GM21526 (cell line): ENCODE results near the gene RAMP1.

Experiments used
- ATAC-seq: cut with Tn5 transposase; IDR thresholded peaks from one replicate; pipeline ENCODE4 v1.9.1; 2021; ENCODE audit warnings: moderate library complexity; ENCODE audit not compliant: unreplicated experiment, low FRiP score

The RAMP1 gene

GRCh38 chr2:237876061-237876526, 16.7 kb downstream of the RAMP1 start:
- no peak for ATAC-seq

- ATAC-seq = no peak
Observed at GRCh38 chr2:237876532-237876931, 17.1 kb downstream of the RAMP1 start.

- no peak for ATAC-seq
Observed at GRCh38 chr2:237876951-237877491, 17.6 kb downstream of the RAMP1 start.

- ATAC-seq = no peak
Observed at GRCh38 chr2:237877576-237878307, 18.3 kb downstream of the RAMP1 start.

- ATAC-seq = no peak
Observed at GRCh38 chr2:237878321-237879057, 19.1 kb downstream of the RAMP1 start.

- no peak for ATAC-seq
Observed at GRCh38 chr2:237879058-237879430, 19.6 kb downstream of the RAMP1 start.

GRCh38 chr2:237879991-237880560, 20.7 kb downstream of the RAMP1 start:
- ATAC-seq = no peak

- no peak for ATAC-seq
Observed at GRCh38 chr2:237882510-237883481, 23.4 kb downstream of the RAMP1 start.

- ATAC-seq = no peak
Observed at GRCh38 chr2:237883951-237884446, 24.6 kb downstream of the RAMP1 start.

- no peak for ATAC-seq
Observed at GRCh38 chr2:237884681-237885080, 25.3 kb downstream of the RAMP1 start.

GRCh38 chr2:237885111-237885930, 25.9 kb downstream of the RAMP1 start:
- ATAC-seq = no peak

GRCh38 chr2:237885931-237886684, 26.7 kb downstream of the RAMP1 start:
- ATAC-seq = no peak

GRCh38 chr2:237886685-237887481, 27.5 kb downstream of the RAMP1 start:
- no peak for ATAC-seq

GRCh38 chr2:237888389-237888788, 29.0 kb downstream of the RAMP1 start:
- ATAC-seq = no peak

- no peak for ATAC-seq
Observed at GRCh38 chr2:237889016-237889415, 29.6 kb downstream of the RAMP1 start.

- no peak for ATAC-seq
Observed at GRCh38 chr2:237889811-237890210, 30.4 kb downstream of the RAMP1 start.

- no peak for ATAC-seq
Observed at GRCh38 chr2:237892478-237892877, 33.1 kb downstream of the RAMP1 start.
